HL-60 (cell line): ENCODE results near the gene FAM117A.

ENCODE experiments used
- DNase-seq, 2 experiments: peaks; one replicate each; pipeline ENCODE4 v3.0.0-alpha.2; 2010 to 2020; ENCODE audit warnings: low read depth in 1 of 2, low spot score in 1 of 2
- H3K27ac ChIP-seq: fragments of 250-450 bp; sonication (Bioruptor Pico); replicated peaks from 2 replicates; pipeline ENCODE4 v1.5.1; 2020; ENCODE audit warnings: mild to moderate bottlenecking, moderate library complexity
- H3K27me3 ChIP-seq: fragments of 250-450 bp; sonication (Bioruptor Pico); 2 replicates; pipeline ENCODE4 v1.5.1; 2021; ENCODE audit warnings: mild to moderate bottlenecking, moderate library complexity; ENCODE audit not compliant: insufficient read depth, poor library complexity, severe bottlenecking
- H3K4me3 ChIP-seq: replicated peaks from 2 replicates; pipeline ENCODE4 v1.5.1; 2011; ENCODE audit warnings: mild to moderate bottlenecking, control low read depth, low read length; ENCODE audit not compliant: insufficient read depth
- CTCF ChIP-seq: IDR thresholded peaks from one replicate; pipeline ENCODE4 v1.5.1; 2011; ENCODE audit warnings: low read length, control low read depth, inconsistent platforms; ENCODE audit not compliant: insufficient read depth
- GABPA ChIP-seq: IDR thresholded peaks from 2 replicates; pipeline ENCODE4 v1.6.1; 2012; ENCODE audit warnings: low read depth
- POLR2AphosphoS5 ChIP-seq: IDR thresholded peaks from 2 replicates; pipeline ENCODE4 v1.6.1; 2012; ENCODE audit warnings: low read depth
- REST ChIP-seq: IDR thresholded peaks from 2 replicates; pipeline ENCODE4 v1.6.1; 2012; ENCODE audit warnings: low read depth; ENCODE audit not compliant: insufficient replicate concordance
- SPI1 ChIP-seq: IDR thresholded peaks from 2 replicates; pipeline ENCODE4 v1.6.1; 2012; ENCODE audit warnings: low read depth, mild to moderate bottlenecking, borderline replicate concordance

FAM117A gene

GRCh38 chr17:49764559-49765180 is 739 bp upstream of the FAM117A start:
- H3K27ac ChIP-seq, result no peak overlapping the region
- no peak for DNase-seq
- TF ChIP-seq CTCF (no peak), REST (no peak), POLR2AphosphoS5 (no peak), GABPA (no peak), SPI1 (no peak)
- peak overlapping the region; percentile 81 for H3K4me3 ChIP-seq
- no peaks in the 10 kb centered on the region for H3K27me3 ChIP-seq

GRCh38 chr17:49762151-49762941 is 1.6 kb downstream of the FAM117A start:
- DNase-seq, result no peak
- Histone ChIP-seq H3K4me3 (peak overlapping the region; percentile 81), H3K27me3 (no peaks in the 10 kb centered on the region), H3K27ac (peak overlapping the region; percentile 26)
- TF ChIP-seq REST (no peak), CTCF (no peak), POLR2AphosphoS5 (no peak), SPI1 (no peak), GABPA (no peak)

GRCh38 chr17:49760932-49761558 is 2.9 kb downstream of the FAM117A start:
- no peak for TF ChIP-seq CTCF
- no peak for TF ChIP-seq GABPA
- TF ChIP-seq REST, result no peak
- TF ChIP-seq POLR2AphosphoS5, result no peak
- TF ChIP-seq SPI1, result no peak
- no peak for DNase-seq
- Histone ChIP-seq H3K4me3 (no peak overlapping the region), H3K27me3 (no peaks in the 10 kb centered on the region), H3K27ac (no peak overlapping the region)
